Esophagus squamous epithelium (tissue), 5 donors: ENCODE measurements around the gene GGT5. TPM values are rescaled to one million over a fixed set of nuclear protein-coding genes. Genes with fewer than 3 reads are reported as not detected.

ENCODE experiments used
- DNase-seq: peaks from one replicate; lab custom pipeline; 2025; lab: John Stamatoyannopoulos, UW
- H3K27ac ChIP-seq, 4 donors: fragments of 200-600 bp; sonication (generic); one replicate each; pipeline ENCODE4 v1.5.1; 2016 to 2019; ENCODE audit warnings: mild to moderate bottlenecking in 1 of 4
- H3K27me3 ChIP-seq, 4 donors: fragments of 200-600 bp; sonication (generic); 1 replicate in 3 of 4; 2 replicates in 1 of 4; pipeline versions ENCODE4 v1.5.1 to v1.6.0; 2017 to 2021; ENCODE audit warnings: antibody characterized with exemption in 1 of 4
- H3K36me3 ChIP-seq, 3 donors: fragments of 200-600 bp; sonication (generic); one replicate each; pipeline ENCODE4 v1.5.1; 2016 to 2019
- H3K4me1 ChIP-seq, 3 donors: fragments of 200-600 bp; sonication (generic); one replicate each; pipeline ENCODE4 v1.5.1; 2017 to 2019
- H3K4me3 ChIP-seq, 4 donors: fragments of 200-600 bp; sonication (generic); 1 replicate in 3 of 4; 2 replicates in 1 of 4; pipeline ENCODE4 v1.5.1; 2016 to 2019; ENCODE audit warnings: mild to moderate bottlenecking in 2 of 4, moderate library complexity in 1 of 4
- H3K9me3 ChIP-seq, 3 donors: fragments of 200-600 bp; sonication (generic); one replicate each; pipeline ENCODE4 v1.5.1; 2016 to 2019
- CTCF ChIP-seq, 6 experiments: fragments of 450-650 bp in 4 of 6; fragments of 200-600 bp in 2 of 6; sonication (generic) in 2 of 6; IDR thresholded peaks; one replicate each; pipeline ENCODE4 v1.5.1; 2016 to 2019; ENCODE audit warnings: antibody characterized with exemption in 6 of 6, mild to moderate bottlenecking in 4 of 6, moderate library complexity in 4 of 6
- POLR2A ChIP-seq, 4 donors: fragments of 450-650 bp; IDR thresholded peaks; one replicate each; pipeline ENCODE4 v1.6.1; 2017; ENCODE audit warnings: antibody characterized with exemption in 4 of 4, mild to moderate bottlenecking in 4 of 4, moderate library complexity in 3 of 4
- WGBS, 2 donors: methylation state at CpG; one replicate each; pipeline ENCODE4 v1.1.5; 2018; 5-methylcytosine and 5-hydroxymethylcytosine counted together
- intact Hi-C: fragments of 100-400 bp; cut with DNase I; formaldehyde crosslinking; loops from one replicate; pipeline ENCODE4 v1.15.0; 2022
- total RNA-seq, 4 donors: library from RNA; depleted of rRNA; stranded (reverse); fragments of >200 nt; gene quantifications; one replicate each; pipeline ENCODE4 v1.1.0, GENCODE V29; 2016
- donor health status: DM: yes; HTN: yes; CAD: no.

GGT5 gene
- total RNA-seq, 4 donors from 2014 or later, result 2.6 to 26.5 (median 7.1) TPM

GRCh38 chr22:24233235-24233634 lies 11.6 kb downstream of the GGT5 start:
- H3K27ac ChIP-seq, result no peak overlapping the region
- H3K36me3 ChIP-seq, result peaks cover 0 to 7% (median 0%) of the 10 kb centered on the region in 3 donors
- no peaks in the 10 kb centered on the region for H3K9me3 ChIP-seq
- peaks cover 0 to 18% (median 5%) of the 10 kb centered on the region in 3 donors for H3K4me1 ChIP-seq
- H3K27me3 ChIP-seq, result no peaks in the 10 kb centered on the region
- no peak for DNase-seq
- WGBS, 2 donors, result 90 to 98% methylated on average over 2 to 9 of the region's 13 CpGs
- intact Hi-C loops, result no loop called here
- H3K4me3 ChIP-seq, result no peak overlapping the region
- TF ChIP-seq POLR2A (IDR thresholded peaks at IDR 0.05) (no peak), CTCF (IDR thresholded peaks at IDR 0.05) (no peak)

- H3K4me1 ChIP-seq, result peaks cover 0 to 18% (median 5%) of the 10 kb centered on the region in 3 donors
- WGBS, 2 donors, result 90 to 100% methylated on average over 4 to 9 of the region's 15 CpGs
- no peaks in the 10 kb centered on the region for H3K27me3 ChIP-seq
- no peak for TF ChIP-seq CTCF (IDR thresholded peaks at IDR 0.05)
- no peak for TF ChIP-seq POLR2A (IDR thresholded peaks at IDR 0.05)
- H3K9me3 ChIP-seq, result no peaks in the 10 kb centered on the region
- no peak for DNase-seq
- no peak overlapping the region for H3K4me3 ChIP-seq
- H3K27ac ChIP-seq, result no peak overlapping the region
- H3K36me3 ChIP-seq, result peaks cover 0 to 7% (median 0%) of the 10 kb centered on the region in 3 donors
- intact Hi-C loops, result no loop called here
These were observed 12.2 kb downstream of the GGT5 start for GRCh38 chr22:24232725-24233124.

GRCh38 chr22:24232124-24232523 lies 12.8 kb downstream of the GGT5 start:
- H3K27ac ChIP-seq, result no peak overlapping the region
- no peak for DNase-seq
- WGBS, 2 donors, result no CpG with 5 or more reads among the region's 6 CpGs
- H3K36me3 ChIP-seq, result peaks cover 0 to 7% (median 0%) of the 10 kb centered on the region in 3 donors
- H3K4me1 ChIP-seq, result peaks cover 0 to 18% (median 5%) of the 10 kb centered on the region in 3 donors
- H3K27me3 ChIP-seq, result no peaks in the 10 kb centered on the region
- intact Hi-C loops, result no loop called here
- H3K4me3 ChIP-seq, result no peak overlapping the region
- no peaks in the 10 kb centered on the region for H3K9me3 ChIP-seq
- TF ChIP-seq CTCF (IDR thresholded peaks at IDR 0.05) (no peak), POLR2A (IDR thresholded peaks at IDR 0.05) (no peak)

- H3K4me1 ChIP-seq, result peaks cover 0 to 18% (median 5%) of the 10 kb centered on the region in 3 donors
- no peak for TF ChIP-seq POLR2A (IDR thresholded peaks at IDR 0.05)
- TF ChIP-seq CTCF (IDR thresholded peaks at IDR 0.05), result no peak
- H3K36me3 ChIP-seq, result peaks cover 0 to 7% (median 0%) of the 10 kb centered on the region in 3 donors
- no peak for DNase-seq
- no peak overlapping the region for H3K4me3 ChIP-seq
- H3K27me3 ChIP-seq, result no peaks in the 10 kb centered on the region
- intact Hi-C loops, result no loop called here
- no peaks in the 10 kb centered on the region for H3K9me3 ChIP-seq
- no peak overlapping the region for H3K27ac ChIP-seq
- 91% methylated on average over 6 to 8 of the region's 9 CpGs for WGBS, 2 donors
These were observed 13.2 kb downstream of the GGT5 start for GRCh38 chr22:24231706-24232105.

- H3K4me1 ChIP-seq, result peaks cover 0 to 18% (median 5%) of the 10 kb centered on the region in 3 donors
- H3K36me3 ChIP-seq, result peaks cover 0 to 13% (median 0%) of the 10 kb centered on the region in 3 donors
- H3K27ac ChIP-seq, result no peak overlapping the region
- no peak for DNase-seq
- no peak overlapping the region for H3K4me3 ChIP-seq
- intact Hi-C loops, result no loop called here
- H3K9me3 ChIP-seq, result no peaks in the 10 kb centered on the region
- no peak for TF ChIP-seq POLR2A (IDR thresholded peaks at IDR 0.05)
- TF ChIP-seq CTCF (IDR thresholded peaks at IDR 0.05), result peak in 4 of 6 experiments; percentile 14 to 43 (median 29)
- 83 to 90% methylated on average over 2 to 3 of the region's 18 CpGs for WGBS, 2 donors
- no peaks in the 10 kb centered on the region for H3K27me3 ChIP-seq
These were observed 13.8 kb downstream of the GGT5 start for GRCh38 chr22:24230911-24231656.
